Measurements from ENCODE around the gene OR9K2.
"Not testable (repeated sequence)": the region's sequence is repeated elsewhere in the genome, so short reads cannot be mapped to it uniquely, and the experiment has no call there.

OR9K2 gene, protein sequence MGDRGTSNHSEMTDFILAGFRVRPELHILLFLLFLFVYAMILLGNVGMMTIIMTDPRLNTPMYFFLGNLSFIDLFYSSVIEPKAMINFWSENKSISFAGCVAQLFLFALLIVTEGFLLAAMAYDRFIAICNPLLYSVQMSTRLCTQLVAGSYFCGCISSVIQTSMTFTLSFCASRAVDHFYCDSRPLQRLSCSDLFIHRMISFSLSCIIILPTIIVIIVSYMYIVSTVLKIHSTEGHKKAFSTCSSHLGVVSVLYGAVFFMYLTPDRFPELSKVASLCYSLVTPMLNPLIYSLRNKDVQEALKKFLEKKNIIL

DNA sequence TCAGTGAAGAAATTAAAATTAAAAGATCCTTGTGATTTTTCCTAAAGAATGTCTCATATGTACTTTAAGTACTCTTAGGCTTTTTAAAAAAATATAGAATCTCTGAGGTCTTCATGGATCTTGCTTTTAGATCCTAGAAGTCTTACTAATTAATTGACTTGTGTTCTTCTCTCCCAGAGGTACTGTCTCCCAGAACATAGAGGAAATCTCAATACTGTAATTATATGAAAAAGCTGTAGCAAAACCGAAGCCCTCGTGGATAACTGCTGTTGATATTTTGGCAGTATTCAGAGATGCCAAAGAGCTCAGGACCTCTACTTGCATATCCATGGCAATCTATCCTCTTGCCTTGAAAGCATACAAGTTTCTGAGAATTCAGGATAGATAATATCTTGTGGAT is at the start of gene OR9K2:
OR9K2 (plus strand) TSS at position 301 of the 400 bp plus-strand sequence. CDS start 3,429 bp downstream, outside the sequence.
- Mint-ChIP-seq H3K27ac (no peak within 1 kb of the TSS), H3K4me1 (ENCODE audit: low read depth) (no peaks in the 10 kb centered on the region), H3K9me3 (ENCODE audit: low read depth) (no peaks in the 10 kb centered on the region), H3K4me3 (no peak within 1 kb of the TSS), H3K36me3 (no peaks in the 10 kb centered on the region), H3K27me3 (peaks cover 29% of the 10 kb centered on the region)

DNA sequence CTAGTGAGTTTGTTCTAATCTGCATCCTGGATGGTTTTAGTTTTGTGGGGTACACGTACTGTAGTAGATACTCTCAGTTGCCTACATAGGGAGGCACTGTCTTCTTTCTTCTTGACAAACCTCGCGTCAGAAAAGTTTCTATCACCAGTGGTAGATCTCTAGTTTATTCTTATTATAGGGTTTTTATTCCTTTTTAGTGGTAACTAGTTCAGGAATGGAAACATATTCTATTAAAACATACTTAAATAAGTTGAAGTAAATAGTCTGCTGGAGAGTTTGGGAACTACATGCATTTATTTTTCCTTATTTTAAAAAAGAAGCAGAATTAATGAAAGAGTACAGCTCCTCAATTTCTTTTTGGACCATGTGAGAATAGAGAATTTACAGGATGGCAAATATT is 33.6 kb upstream of the OR9K2 start:
- peaks cover 8% of the 10 kb centered on the region for H3K27me3 Mint-ChIP-seq
- H3K9me3 Mint-ChIP-seq (ENCODE audit: low read depth), result no peaks in the 10 kb centered on the region
- no peak overlapping the region for H3K4me3 Mint-ChIP-seq
- no peaks in the 10 kb centered on the region for H3K36me3 Mint-ChIP-seq
- no peaks in the 10 kb centered on the region for H3K4me1 Mint-ChIP-seq (ENCODE audit: low read depth)
- no peak overlapping the region for H3K27ac Mint-ChIP-seq

DNA sequence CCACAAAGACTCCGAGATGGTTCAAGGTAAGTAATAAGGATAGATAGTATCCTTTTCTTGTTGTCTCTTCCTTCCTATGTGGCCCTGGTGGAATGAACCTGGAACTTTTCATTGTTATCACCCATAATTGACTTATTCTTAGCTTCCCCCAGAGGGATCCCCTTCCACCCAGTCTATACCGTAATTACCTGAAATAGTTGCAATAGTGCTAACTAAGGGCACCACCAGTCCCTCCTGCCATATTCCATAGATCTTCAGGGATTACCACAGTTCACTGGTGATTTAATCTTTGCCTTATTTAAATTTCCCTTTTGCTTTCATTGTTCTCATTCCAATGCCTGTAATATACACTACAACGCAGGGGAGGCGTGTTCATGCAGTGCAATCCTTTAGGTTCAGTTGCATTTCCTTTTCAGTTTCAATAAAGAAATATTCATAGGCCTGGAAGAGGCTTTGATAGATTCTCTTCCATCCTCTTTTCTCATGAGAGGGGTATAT is 13.8 kb upstream of the OR9K2 start:
- Mint-ChIP-seq H3K4me3 (no peak overlapping the region), H3K9me3 (ENCODE audit: low read depth) (no peaks in the 10 kb centered on the region), H3K27ac (no peak overlapping the region), H3K36me3 (no peaks in the 10 kb centered on the region), H3K4me1 (ENCODE audit: low read depth) (no peaks in the 10 kb centered on the region), H3K27me3 (peaks cover 6% of the 10 kb centered on the region)

DNA sequence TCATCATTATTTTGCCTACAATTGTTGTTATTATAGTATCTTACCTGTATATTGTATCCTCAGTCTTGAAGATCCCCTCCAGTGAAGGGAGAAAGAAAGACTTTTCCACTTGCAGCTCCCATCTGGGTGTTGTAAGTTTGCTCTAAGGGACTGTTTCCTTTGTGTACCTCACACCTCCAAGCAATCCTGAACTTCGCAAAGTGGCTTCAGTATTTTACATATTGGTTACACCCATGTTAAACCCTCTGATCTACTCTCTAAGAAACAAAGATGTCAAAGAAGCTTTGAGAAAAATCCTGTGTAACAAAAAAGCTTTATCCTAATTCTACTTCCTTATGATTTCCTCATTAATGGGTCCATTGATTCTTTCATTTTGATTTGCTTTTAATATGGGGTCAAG is 10.1 kb upstream of the OR9K2 start:
- no peak overlapping the region for H3K27ac Mint-ChIP-seq
- H3K9me3 Mint-ChIP-seq (ENCODE audit: low read depth), result no peaks in the 10 kb centered on the region
- no peaks in the 10 kb centered on the region for H3K4me1 Mint-ChIP-seq (ENCODE audit: low read depth)
- H3K27me3 Mint-ChIP-seq, result peaks cover 20% of the 10 kb centered on the region
- H3K36me3 Mint-ChIP-seq, result no peaks in the 10 kb centered on the region
- no peak overlapping the region for H3K4me3 Mint-ChIP-seq

DNA sequence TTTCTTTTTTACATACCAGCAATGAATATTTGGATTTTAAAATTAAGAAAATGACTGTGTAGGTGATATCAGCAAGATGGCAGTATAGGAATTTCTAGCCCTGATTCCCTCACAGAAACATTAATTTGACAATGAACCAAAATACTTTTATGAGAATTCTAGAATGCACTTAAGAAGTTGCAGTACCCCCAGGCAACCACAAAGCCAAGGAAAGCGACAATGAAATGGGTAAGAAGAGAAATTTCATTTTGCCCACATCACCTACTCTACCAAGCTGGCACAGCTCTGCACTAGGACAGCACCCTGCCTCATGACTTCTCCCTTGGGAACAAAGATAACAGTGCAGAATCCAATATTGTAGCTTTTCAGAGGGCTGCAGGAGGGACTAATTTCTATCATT is 6.6 kb downstream of the OR9K2 start:
- Mint-ChIP-seq H3K4me1 (ENCODE audit: low read depth) (no peaks in the 10 kb centered on the region), H3K27ac (no peak overlapping the region), H3K9me3 (ENCODE audit: low read depth) (no peaks in the 10 kb centered on the region), H3K36me3 (no peaks in the 10 kb centered on the region), H3K4me3 (no peak overlapping the region), H3K27me3 (peaks cover 30% of the 10 kb centered on the region)

DNA sequence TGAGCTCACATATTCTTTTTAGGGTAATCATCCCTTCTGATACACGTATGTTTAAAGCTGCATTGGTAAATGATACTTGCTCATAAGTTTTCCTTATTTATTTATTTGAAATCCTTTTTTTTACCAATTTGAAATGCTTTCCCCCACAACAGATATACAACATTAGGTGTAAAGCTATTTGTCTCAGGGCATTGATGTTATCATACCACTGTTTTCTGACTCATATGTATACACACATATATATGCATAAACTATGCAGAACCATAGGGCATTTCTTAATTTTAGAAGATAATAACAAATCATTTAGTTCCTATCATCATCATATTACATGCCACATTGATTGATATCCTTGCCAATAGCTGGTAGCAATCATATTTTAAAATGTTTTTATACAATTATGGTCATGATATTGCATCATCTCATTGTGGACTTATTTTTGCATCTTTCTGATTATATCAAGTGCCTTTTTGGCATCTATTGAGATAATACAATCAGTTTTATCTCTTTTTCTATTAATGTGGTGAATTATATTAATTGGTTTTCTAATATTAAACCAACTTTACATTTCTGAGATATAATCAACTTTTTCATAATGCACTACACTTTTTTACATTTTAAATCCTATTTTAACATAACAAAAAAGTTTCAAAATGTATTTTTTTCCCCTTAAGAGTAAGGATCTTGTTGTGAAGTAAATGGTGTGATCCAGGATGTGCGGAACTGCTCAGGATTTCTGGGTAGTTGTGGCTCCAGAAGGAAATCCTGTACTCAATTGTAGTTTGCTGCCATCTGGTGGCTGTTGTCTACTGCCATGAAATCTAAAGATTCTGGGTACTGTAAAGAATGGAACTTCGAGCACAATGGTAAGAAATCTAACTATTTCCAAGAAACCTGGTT is 16.7 kb downstream of the OR9K2 start:
- Mint-ChIP-seq H3K9me3 (ENCODE audit: low read depth) (no peaks in the 10 kb centered on the region), H3K4me3 (no peak overlapping the region), H3K27ac (no peak overlapping the region), H3K36me3 (no peaks in the 10 kb centered on the region), H3K4me1 (ENCODE audit: low read depth) (peaks cover 6% of the 10 kb centered on the region), H3K27me3 (peaks cover 3% of the 10 kb centered on the region)

DNA sequence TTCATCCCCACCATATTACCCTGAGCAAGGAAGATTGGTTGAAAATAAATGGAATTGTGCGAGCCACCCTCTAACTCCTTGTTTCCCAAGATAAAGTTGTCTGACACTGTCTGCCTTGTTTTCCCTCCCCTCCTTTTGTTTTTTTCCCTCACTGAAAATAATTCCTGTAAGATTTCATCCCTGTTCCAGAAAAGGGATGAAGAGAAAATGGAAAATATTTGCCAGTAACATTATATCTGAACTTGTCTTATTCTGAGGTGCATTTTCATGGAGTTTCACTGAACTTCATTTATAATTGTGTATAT is 17.3 kb downstream of the OR9K2 start:
- Mint-ChIP-seq H3K36me3 (no peaks in the 10 kb centered on the region), H3K9me3 (ENCODE audit: low read depth) (no peaks in the 10 kb centered on the region), H3K27me3 (peaks cover 5% of the 10 kb centered on the region), H3K4me1 (ENCODE audit: low read depth) (peaks cover 6% of the 10 kb centered on the region), H3K4me3 (no peak overlapping the region), H3K27ac (no peak overlapping the region)

DNA sequence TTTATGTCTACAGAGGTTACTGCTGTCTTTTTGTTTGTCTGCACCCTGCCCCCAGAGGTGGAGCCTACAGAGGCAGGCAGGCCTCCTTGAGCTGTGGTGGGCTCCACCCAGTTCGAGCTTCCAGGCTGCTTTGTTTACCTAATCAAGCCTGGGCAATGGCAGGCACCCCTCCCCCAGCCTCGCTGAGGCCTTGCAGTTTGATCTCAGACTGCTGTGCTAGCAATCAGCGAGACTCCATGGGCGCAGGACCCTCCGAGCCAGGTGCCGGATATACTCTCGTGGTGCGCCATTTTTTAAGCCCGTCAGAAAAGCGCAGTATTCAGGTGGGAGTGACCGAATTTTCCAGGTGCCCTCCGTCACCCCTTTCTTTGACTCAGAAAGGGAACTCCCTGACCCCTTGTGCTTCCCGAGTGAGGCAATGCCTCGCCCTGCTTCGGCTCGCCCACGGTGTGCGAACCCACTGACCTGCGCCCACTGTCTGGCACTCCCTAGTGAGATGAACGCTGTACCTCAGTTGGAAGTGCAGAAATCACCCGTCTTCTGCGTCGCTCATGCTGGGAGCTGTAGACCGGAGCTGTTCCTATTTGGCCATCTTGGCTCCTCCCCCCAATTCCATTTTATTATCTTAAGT is 40.9 kb downstream of the OR9K2 start:
- H3K27ac Mint-ChIP-seq; H3K4me3 Mint-ChIP-seq; H3K9me3 Mint-ChIP-seq (ENCODE audit: low read depth); H3K36me3 Mint-ChIP-seq; H3K4me1 Mint-ChIP-seq (ENCODE audit: low read depth); H3K27me3 Mint-ChIP-seq: not testable (repeated sequence)

DNA sequence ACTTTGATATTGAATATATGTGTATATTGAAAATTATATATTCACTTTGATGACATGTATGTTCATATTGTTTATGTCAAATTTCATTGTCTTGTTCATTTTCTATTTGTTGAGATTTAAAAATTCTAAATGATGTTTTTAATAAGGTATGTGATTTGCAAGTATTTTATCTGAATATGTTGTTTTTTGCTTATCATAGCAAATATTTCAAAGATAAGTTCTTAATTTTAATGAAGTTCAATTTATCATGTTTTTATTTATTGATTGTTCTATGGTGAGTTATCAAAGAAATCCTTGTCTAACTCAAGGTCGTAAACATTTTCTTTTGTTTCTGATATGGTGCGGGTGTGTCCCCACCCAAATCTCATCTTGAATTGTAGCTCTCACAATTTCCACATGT is 45.2 kb downstream of the OR9K2 start:
- H3K27ac Mint-ChIP-seq, result no peak overlapping the region
- no peaks in the 10 kb centered on the region for H3K4me1 Mint-ChIP-seq (ENCODE audit: low read depth)
- H3K36me3 Mint-ChIP-seq, result no peaks in the 10 kb centered on the region
- peaks cover 9% of the 10 kb centered on the region for H3K27me3 Mint-ChIP-seq
- no peaks in the 10 kb centered on the region for H3K9me3 Mint-ChIP-seq (ENCODE audit: low read depth)
- no peak overlapping the region for H3K4me3 Mint-ChIP-seq

DNA sequence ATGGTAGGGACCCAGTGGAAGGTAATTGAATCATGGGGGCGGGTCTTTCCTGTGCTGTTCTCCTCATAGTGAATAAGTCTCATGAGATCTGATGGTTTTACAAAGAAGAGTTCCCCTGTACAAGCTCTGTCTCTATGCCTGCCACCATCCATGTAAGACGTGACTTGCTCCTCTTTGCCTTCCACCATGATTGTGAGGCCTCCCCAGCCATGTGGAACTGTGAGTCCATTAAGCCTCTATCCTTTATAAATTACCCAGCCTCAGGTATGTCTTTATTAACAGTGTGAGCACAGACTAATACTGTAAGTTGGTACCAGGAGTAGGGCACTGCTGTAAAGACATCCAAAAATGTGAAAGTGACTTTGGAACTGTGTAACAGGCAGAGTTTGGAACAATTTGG is 45.6 kb downstream of the OR9K2 start:
- not testable (repeated sequence) for H3K4me1 Mint-ChIP-seq (ENCODE audit: low read depth); H3K36me3 Mint-ChIP-seq

DNA sequence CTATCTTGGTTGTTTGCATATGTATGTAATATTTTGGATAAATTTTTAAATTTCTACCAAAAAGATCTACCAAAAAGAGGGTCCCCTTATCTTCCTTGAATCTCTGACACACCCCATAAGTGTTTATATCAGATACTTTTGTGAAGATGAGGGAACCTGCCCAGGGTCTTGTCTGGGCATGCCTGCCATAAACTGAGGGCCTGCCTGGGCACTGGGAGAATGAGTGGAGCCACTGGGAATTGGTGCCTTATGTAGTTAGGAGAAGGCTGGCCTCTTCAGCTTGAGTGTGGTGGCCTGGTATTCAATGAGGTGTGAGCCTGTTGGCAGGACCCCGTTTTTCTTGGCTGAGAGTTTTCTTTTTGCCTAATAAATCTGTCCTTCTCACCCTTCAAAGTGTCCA is 46.5 kb downstream of the OR9K2 start:
- H3K4me3 Mint-ChIP-seq, result no peak overlapping the region
- peaks cover under 1% of the 10 kb centered on the region for H3K9me3 Mint-ChIP-seq (ENCODE audit: low read depth)
- H3K27me3 Mint-ChIP-seq, result peaks cover 11% of the 10 kb centered on the region
- H3K36me3 Mint-ChIP-seq, result no peaks in the 10 kb centered on the region
- no peak overlapping the region for H3K27ac Mint-ChIP-seq
- H3K4me1 Mint-ChIP-seq (ENCODE audit: low read depth), result no peaks in the 10 kb centered on the region

More for the DNA sequence above, 45.6 kb downstream of the OR9K2 start:
- H3K9me3 Mint-ChIP-seq (ENCODE audit: low read depth); H3K27me3 Mint-ChIP-seq; H3K4me3 Mint-ChIP-seq; H3K27ac Mint-ChIP-seq: not testable (repeated sequence)

DNA sequence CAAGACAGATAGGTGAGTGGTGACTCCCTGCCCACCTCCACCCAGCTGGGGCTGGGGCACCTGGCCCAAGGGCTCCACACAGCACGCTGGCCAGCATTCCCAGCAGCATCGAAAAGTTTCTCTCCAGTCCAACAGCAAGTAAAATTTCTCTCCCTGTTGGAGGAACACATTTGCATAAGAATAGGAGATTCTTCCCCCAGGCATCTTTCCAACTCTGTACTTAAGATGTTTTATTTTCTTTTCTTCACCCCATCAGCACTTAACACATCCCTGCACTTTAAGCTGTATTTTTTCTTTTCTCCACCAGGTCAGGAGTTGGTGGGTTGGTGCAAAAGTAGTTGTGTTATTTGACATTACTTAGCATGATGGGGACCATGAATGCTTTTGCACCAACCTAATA is 47.2 kb downstream of the OR9K2 start:
- no peaks in the 10 kb centered on the region for H3K36me3 Mint-ChIP-seq
- H3K27ac Mint-ChIP-seq, result no peak overlapping the region
- H3K9me3 Mint-ChIP-seq (ENCODE audit: low read depth), result peaks cover 8% of the 10 kb centered on the region
- no peak overlapping the region for H3K4me3 Mint-ChIP-seq
- no peaks in the 10 kb centered on the region for H3K4me1 Mint-ChIP-seq (ENCODE audit: low read depth)
- H3K27me3 Mint-ChIP-seq, result peaks cover 18% of the 10 kb centered on the region
